Measurements from ENCODE around the gene MAPKAPK3. TPM values are rescaled to one million over a fixed set of nuclear protein-coding genes. Genes with fewer than 3 reads are reported as not detected.

MAPKAPK3 gene
- 44.7 TPM for total RNA-seq
- long read RNA-seq, transcript MAPKAPK3-208 (11 exons, 2,563 nt): minor isoform, 36 of 160 reads
- long read RNA-seq, transcript MAPKAPK3-207 (3 exons, 793 nt): minor isoform, 9 of 160 reads
- long read RNA-seq, transcript MAPKAPK3-201 (11 exons, 2,500 nt): major isoform, 71 of 160 reads
- long read RNA-seq, partial matches to known transcripts: 22 of 160 reads
- long read RNA-seq, other reads (novel, unspliced or antisense): 22 of 160 reads

GRCh38 chr3:50617096-50617791 is at the start of gene MAPKAPK3:
MAPKAPK3 (plus strand) TSS chr3:50617151; CDS start chr3:50617566, 415 bp downstream.
- no peak for DNase-seq (ENCODE audit: low spot score)

- DNase-seq (ENCODE audit: low spot score): peak; percentile 98
These were observed 49.4 kb upstream of the MAPKAPK3 start, which contains the start of gene C3orf18 for GRCh38 chr3:50567386-50568167. C3orf18 (minus strand) TSS chr3:50567747; CDS start chr3:50565699, 2,048 bp downstream.

- DNase-seq (ENCODE audit: low spot score): peak; percentile 98
These were observed 47.8 kb upstream of the MAPKAPK3 start, which contains the start of gene HEMK1 for GRCh38 chr3:50568947-50569749. HEMK1 (plus strand) TSS chr3:50569522; CDS start chr3:50571105, 1,583 bp downstream.

GRCh38 chr3:50570508-50571279 is 46.3 kb upstream of the MAPKAPK3 start:
- no peak for DNase-seq (ENCODE audit: low spot score)

- DNase-seq (ENCODE audit: low spot score): no peak
These were observed 45.5 kb upstream of the MAPKAPK3 start for GRCh38 chr3:50571486-50571885.

GRCh38 chr3:50572158-50572557 is 44.8 kb upstream of the MAPKAPK3 start:
- peak; percentile 93 for DNase-seq (ENCODE audit: low spot score)

- DNase-seq (ENCODE audit: low spot score): no peak
These were observed 44.1 kb upstream of the MAPKAPK3 start for GRCh38 chr3:50572801-50573371.

- DNase-seq (ENCODE audit: low spot score): no peak
These were observed 43.1 kb upstream of the MAPKAPK3 start for GRCh38 chr3:50573566-50574443.

GRCh38 chr3:50574444-50574831 is 42.5 kb upstream of the MAPKAPK3 start:
- no peak for DNase-seq (ENCODE audit: low spot score)

- no peak for DNase-seq (ENCODE audit: low spot score)
These were observed 41.6 kb upstream of the MAPKAPK3 start for GRCh38 chr3:50575372-50575771.

- DNase-seq (ENCODE audit: low spot score): no peak
These were observed 39.6 kb upstream of the MAPKAPK3 start for GRCh38 chr3:50577348-50577747.

GRCh38 chr3:50580683-50581458 is 36.1 kb upstream of the MAPKAPK3 start:
- no peak for DNase-seq (ENCODE audit: low spot score)

GRCh38 chr3:50581459-50581842 is 35.5 kb upstream of the MAPKAPK3 start:
- DNase-seq (ENCODE audit: low spot score): no peak

- no peak for DNase-seq (ENCODE audit: low spot score)
These were observed 34.9 kb upstream of the MAPKAPK3 start for GRCh38 chr3:50582083-50582482.

- no peak for DNase-seq (ENCODE audit: low spot score)
These were observed 33.1 kb upstream of the MAPKAPK3 start for GRCh38 chr3:50583897-50584296.

GRCh38 chr3:50584391-50584790 is 32.6 kb upstream of the MAPKAPK3 start:
- no peak for DNase-seq (ENCODE audit: low spot score)

- DNase-seq (ENCODE audit: low spot score): no peak
These were observed 30.8 kb upstream of the MAPKAPK3 start for GRCh38 chr3:50585919-50586762.
